DND-41 (cell line): Measurements from ENCODE around the gene SPOPL.
"Not testable (repeated sequence)": the region's sequence is repeated elsewhere in the genome, so short reads cannot be mapped to it uniquely, and the experiment has no call there.

Source experiments
- ATAC-seq: fragments of 200-7000 bp; cut with Tn5 transposase; 3 replicates; pipeline ENCODE4 v1.9.1; 2021; ENCODE audit warnings: low read depth; ENCODE audit not compliant: insufficient read depth
- DNase-seq: peaks from one replicate; pipeline ENCODE4 v3.0.0-alpha.2; 2020
- H2AFZ ChIP-seq: 2 replicates; pipeline ENCODE4 v1.6.0; 2012; ENCODE audit warnings: low read depth, low read length
- H3K27ac ChIP-seq: 2 replicates; pipeline ENCODE4 v1.5.1; 2012; ENCODE audit warnings: low read length, inconsistent platforms
- H3K27me3 ChIP-seq: fragments of 200-600 bp; sonication (generic); 2 replicates; pipeline ENCODE4 v1.6.0; 2012; ENCODE audit warnings: low read length, mild to moderate bottlenecking, inconsistent platforms; ENCODE audit not compliant: insufficient read depth, poor library complexity
- H3K36me3 ChIP-seq: 2 replicates; pipeline ENCODE4 v1.5.1; 2012; ENCODE audit warnings: low read length, inconsistent platforms; ENCODE audit not compliant: insufficient read depth
- H3K4me1 ChIP-seq: 2 replicates; pipeline ENCODE4 v1.5.1; 2012; ENCODE audit warnings: mild to moderate bottlenecking, low read length; ENCODE audit not compliant: insufficient read depth
- H3K4me2 ChIP-seq: 2 replicates; pipeline ENCODE4 v1.6.0; 2012; ENCODE audit warnings: mild to moderate bottlenecking, moderate library complexity, low read length, inconsistent platforms; ENCODE audit not compliant: insufficient read depth
- H3K4me3 ChIP-seq, 2 experiments: fragments of 200-600 bp in 1 of 2; shearing (Covaris generic) in 1 of 2; 2 replicates each; pipeline ENCODE4 v1.5.1; 2012 to 2016; ENCODE audit warnings: inconsistent platforms in 2 of 2, low read length in 2 of 2, mild to moderate bottlenecking in 2 of 2, low read depth in 1 of 2, moderate library complexity in 1 of 2
- H3K79me2 ChIP-seq: 2 replicates; pipeline ENCODE4 v1.6.0; 2012; ENCODE audit warnings: low read length, inconsistent platforms; ENCODE audit not compliant: insufficient read depth
- H3K9ac ChIP-seq: 2 replicates; pipeline ENCODE4 v1.6.0; 2012; ENCODE audit warnings: low read depth, mild to moderate bottlenecking, inconsistent platforms, low read length, moderate library complexity
- H3K9me3 ChIP-seq: 2 replicates; pipeline ENCODE4 v1.5.1; 2012; ENCODE audit warnings: low read length, moderate library complexity, mild to moderate bottlenecking, inconsistent platforms; ENCODE audit not compliant: insufficient read depth, severe bottlenecking
- H4K20me1 ChIP-seq: 2 replicates; pipeline ENCODE4 v1.6.0; 2012; ENCODE audit warnings: low read length; ENCODE audit not compliant: insufficient read depth
- EZH2 ChIP-seq: IDR thresholded peaks from 3 replicates; pipeline ENCODE4 v1.6.1; 2012; ENCODE audit warnings: borderline replicate concordance, low read depth, mild to moderate bottlenecking, moderate library complexity, low read length, inconsistent platforms; ENCODE audit not compliant: severe bottlenecking
- TF ChIP-seq, protein P1 (sequence below): IDR thresholded peaks from 2 replicates; pipeline ENCODE4 v1.5.1; 2012; ENCODE audit warnings: borderline replicate concordance, low read length, moderate library complexity, mild to moderate bottlenecking; ENCODE audit not compliant: poor library complexity, severe bottlenecking; ENCODE audit errors: extremely low read depth

The SPOPL gene

DNA sequence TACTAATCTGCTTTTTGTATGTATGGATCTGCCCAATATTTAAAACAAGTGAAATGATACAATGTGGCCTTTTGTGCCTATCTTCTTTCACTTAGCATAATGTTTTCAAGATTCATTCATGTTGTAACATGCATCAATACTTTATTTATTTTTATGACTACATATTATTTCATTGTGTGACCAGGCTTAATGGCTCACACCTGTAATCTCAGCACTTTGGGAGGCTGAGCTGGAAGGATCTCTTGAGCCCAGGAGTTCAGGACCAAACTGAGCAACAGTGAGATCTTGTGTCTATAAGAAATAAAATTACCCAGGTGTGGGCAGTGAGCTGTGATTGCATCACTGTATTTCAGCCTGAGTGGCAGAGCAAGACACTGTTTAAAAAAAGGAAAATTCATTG lies 33.2 kb downstream of the SPOPL start:
- Histone ChIP-seq H3K27ac (no peak overlapping the region), H2AFZ (no peak overlapping the region), H4K20me1 (no peaks in the 10 kb centered on the region), H3K4me1 (no peaks in the 10 kb centered on the region), H3K9ac (no peak overlapping the region), H3K79me2 (no peaks in the 10 kb centered on the region), H3K4me3 (no peak overlapping the region), H3K4me2 (no peak overlapping the region), H3K27me3 (no peaks in the 10 kb centered on the region), H3K36me3 (no peaks in the 10 kb centered on the region), H3K9me3 (no peaks in the 10 kb centered on the region)
- TF ChIP-seq, protein P1, sequence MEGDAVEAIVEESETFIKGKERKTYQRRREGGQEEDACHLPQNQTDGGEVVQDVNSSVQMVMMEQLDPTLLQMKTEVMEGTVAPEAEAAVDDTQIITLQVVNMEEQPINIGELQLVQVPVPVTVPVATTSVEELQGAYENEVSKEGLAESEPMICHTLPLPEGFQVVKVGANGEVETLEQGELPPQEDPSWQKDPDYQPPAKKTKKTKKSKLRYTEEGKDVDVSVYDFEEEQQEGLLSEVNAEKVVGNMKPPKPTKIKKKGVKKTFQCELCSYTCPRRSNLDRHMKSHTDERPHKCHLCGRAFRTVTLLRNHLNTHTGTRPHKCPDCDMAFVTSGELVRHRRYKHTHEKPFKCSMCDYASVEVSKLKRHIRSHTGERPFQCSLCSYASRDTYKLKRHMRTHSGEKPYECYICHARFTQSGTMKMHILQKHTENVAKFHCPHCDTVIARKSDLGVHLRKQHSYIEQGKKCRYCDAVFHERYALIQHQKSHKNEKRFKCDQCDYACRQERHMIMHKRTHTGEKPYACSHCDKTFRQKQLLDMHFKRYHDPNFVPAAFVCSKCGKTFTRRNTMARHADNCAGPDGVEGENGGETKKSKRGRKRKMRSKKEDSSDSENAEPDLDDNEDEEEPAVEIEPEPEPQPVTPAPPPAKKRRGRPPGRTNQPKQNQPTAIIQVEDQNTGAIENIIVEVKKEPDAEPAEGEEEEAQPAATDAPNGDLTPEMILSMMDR, result no peak
- no peak for TF ChIP-seq EZH2
- DNase-seq, result no peak
- ATAC-seq, result no peak

DNA sequence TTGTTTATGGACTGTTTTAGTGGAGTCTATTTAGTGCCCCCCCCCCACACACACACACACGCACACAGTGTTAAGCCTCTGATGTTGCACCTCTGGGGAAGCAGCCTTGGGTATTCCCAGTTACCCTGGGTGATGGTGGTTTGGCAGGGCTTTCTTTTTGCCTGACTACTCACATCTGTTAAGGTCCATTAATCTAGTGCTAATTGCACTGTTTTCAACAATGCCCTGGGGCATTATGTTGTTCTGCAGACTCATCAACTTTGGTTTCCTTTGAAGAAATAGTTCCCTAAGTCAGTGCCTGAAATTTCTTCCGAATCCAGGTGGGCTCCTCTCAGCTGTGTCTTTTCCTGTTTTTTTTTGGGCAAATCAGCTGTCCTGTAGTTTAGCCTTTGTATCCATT lies 34.7 kb downstream of the SPOPL start:
- Histone ChIP-seq H3K9me3 (no peaks in the 10 kb centered on the region), H3K4me1 (no peaks in the 10 kb centered on the region), H3K4me2 (no peak overlapping the region), H3K27me3 (no peaks in the 10 kb centered on the region), H4K20me1 (no peaks in the 10 kb centered on the region), H3K79me2 (no peaks in the 10 kb centered on the region), H2AFZ (no peak overlapping the region), H3K27ac (no peak overlapping the region), H3K36me3 (no peaks in the 10 kb centered on the region), H3K9ac (no peak overlapping the region), H3K4me3 (no peak overlapping the region)
- TF ChIP-seq EZH2, result no peak
- TF ChIP-seq, protein P1, result no peak
- ATAC-seq (no peak), DNase-seq (no peak)

DNA sequence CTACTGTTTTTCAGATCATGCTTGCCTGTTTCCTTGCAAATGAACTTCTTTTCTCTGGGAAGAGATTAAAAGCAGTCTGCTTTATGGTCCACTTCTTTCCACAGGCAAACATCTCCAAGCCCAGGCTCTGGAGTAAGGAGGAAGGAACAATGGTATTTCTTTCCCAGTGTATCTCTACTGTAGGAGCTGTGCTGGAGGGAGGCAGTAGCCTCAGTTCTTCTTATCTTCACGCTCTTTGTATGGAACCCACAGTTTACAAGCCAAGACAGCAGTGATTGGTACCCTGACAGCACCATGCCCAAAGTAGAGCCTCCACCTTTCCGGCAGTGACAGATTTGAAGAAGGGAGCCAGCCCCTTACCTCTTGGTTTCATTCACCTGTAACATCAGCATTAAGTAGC lies 35.2 kb downstream of the SPOPL start:
- ATAC-seq (no peak), DNase-seq (no peak)
- no peaks in the 10 kb centered on the region for H3K4me1 ChIP-seq
- H3K9me3 ChIP-seq, result no peaks in the 10 kb centered on the region
- no peaks in the 10 kb centered on the region for H4K20me1 ChIP-seq
- no peaks in the 10 kb centered on the region for H3K27me3 ChIP-seq
- TF ChIP-seq, protein P1, result no peak
- TF ChIP-seq EZH2, result no peak
- H3K4me3 ChIP-seq, result no peak overlapping the region
- no peak overlapping the region for H2AFZ ChIP-seq
- no peaks in the 10 kb centered on the region for H3K36me3 ChIP-seq
- no peaks in the 10 kb centered on the region for H3K79me2 ChIP-seq
- H3K4me2 ChIP-seq, result no peak overlapping the region
- H3K27ac ChIP-seq, result no peak overlapping the region
- no peak overlapping the region for H3K9ac ChIP-seq

DNA sequence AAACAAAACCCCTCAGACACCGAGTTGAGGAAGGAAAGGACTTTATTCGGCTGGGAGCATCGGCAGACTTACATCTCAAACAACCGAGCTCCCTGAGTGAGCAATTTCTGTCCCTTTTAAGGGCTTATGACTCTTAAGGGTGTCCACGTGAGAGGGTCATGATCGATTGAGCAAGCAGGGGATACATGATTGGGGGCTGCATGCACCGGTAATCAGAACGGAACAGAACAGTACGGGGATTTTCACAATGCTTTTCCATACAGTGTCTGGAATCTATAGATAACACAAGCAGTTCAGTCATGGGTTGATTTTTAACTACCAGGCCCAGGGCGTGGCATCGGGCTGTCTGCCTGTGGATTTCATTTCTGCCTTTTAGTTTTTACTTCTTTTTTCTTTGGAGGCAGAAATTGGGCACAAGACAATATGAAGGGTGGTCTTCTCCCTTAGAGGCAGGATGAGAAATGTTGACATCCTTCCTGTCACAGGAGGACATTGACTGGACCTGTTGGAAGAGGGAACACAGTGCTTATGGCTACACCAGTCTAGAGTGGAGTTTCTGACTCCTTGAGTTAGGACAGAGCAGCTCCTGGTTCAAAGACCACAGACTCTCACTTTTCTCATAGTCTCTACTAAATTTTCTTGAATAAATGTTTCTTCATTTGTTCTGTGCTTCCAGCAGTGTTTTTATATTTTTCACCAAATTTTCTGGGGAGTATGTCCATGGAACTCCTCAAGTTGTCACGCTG lies 35.8 kb downstream of the SPOPL start:
- Histone ChIP-seq H3K27me3 (no peaks in the 10 kb centered on the region), H3K4me3 (no peak overlapping the region), H2AFZ (no peak overlapping the region), H3K27ac (no peak overlapping the region), H3K9me3 (no peaks in the 10 kb centered on the region), H3K4me1 (no peaks in the 10 kb centered on the region), H4K20me1 (no peaks in the 10 kb centered on the region), H3K79me2 (no peaks in the 10 kb centered on the region), H3K36me3 (no peaks in the 10 kb centered on the region), H3K9ac (no peak overlapping the region), H3K4me2 (no peak overlapping the region)
- DNase-seq (no peak), ATAC-seq (no peak)
- TF ChIP-seq EZH2, result no peak
- TF ChIP-seq, protein P1, result no peak

DNA sequence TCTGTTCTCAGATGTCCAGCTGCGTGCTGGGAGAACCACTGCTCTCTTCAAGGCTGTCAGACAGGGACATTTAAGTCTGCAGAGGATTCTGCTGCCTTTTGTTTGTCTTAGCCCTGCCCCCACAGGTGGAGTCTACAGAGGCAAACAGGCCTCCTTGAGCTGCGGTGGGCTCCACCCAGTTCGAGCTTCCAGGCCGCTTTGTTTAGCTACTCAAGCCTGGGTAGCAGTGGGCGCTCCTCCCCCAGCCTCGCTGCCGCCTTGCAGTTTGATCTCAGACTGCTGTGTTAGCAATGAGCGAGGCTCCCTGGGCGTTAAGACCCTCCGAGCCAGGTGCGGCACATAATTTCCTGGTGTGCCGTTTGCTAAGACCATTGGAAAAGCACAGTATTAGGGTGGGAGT lies 42.6 kb downstream of the SPOPL start:
- not testable (repeated sequence) for H3K4me3 ChIP-seq, H2AFZ ChIP-seq, H3K27me3 ChIP-seq, H3K36me3 ChIP-seq, H3K9me3 ChIP-seq, DNase-seq, ATAC-seq, H3K9ac ChIP-seq, H3K79me2 ChIP-seq, H3K4me1 ChIP-seq, H3K27ac ChIP-seq, H4K20me1 ChIP-seq, H3K4me2 ChIP-seq
